CD4-positive, alpha-beta T cell (primary cell): ENCODE measurements around the gene FMN1. TPM values are rescaled to one million over a fixed set of nuclear protein-coding genes. Genes with fewer than 3 reads are reported as not detected.

Experiments
- ATAC-seq: fragments of 200-7000 bp; cut with Tn5 transposase; one replicate; pipeline ENCODE4 v1.10.0; 2022; ENCODE audit warnings: mild to moderate bottlenecking; ENCODE audit not compliant: poor library complexity
- CTCF ChIA-PET: fragments of 350-600 bp; sonication (Branson Sonifier 250); formaldehyde crosslinking; loops from one replicate; lab custom pipeline; 2021; ENCODE audit warnings: antibody characterized with exemption, inconsistent platforms; lab: Charles Lee
- POLR2A ChIA-PET: fragments of 350-600 bp; sonication (Branson Sonifier 250); formaldehyde crosslinking; loops from one replicate; lab custom pipeline; 2021; ENCODE audit warnings: antibody characterized with exemption, inconsistent platforms; lab: Charles Lee
- DNase-seq, 14 experiments: peaks; one replicate each; pipeline ENCODE4 v3.0.0-alpha.2; 2013 to 2020; ENCODE audit warnings: mixed read lengths in 2 of 14
- H3K27ac ChIP-seq, 2 donors: one replicate each; pipeline versions ENCODE4 v1.5.1 to v1.7.0; 2013; ENCODE audit warnings: low read length in 2 of 2, low read depth in 1 of 2, mild to moderate bottlenecking in 1 of 2
- H3K27me3 ChIP-seq, 2 experiments: 1 replicate in 1 of 2; 2 replicates in 1 of 2; pipeline versions ENCODE4 v1.6.1 to v1.7.0; 2013; ENCODE audit warnings: low read length in 2 of 2, control low read depth in 1 of 2, mild to moderate bottlenecking in 1 of 2, moderate library complexity in 1 of 2; ENCODE audit not compliant: insufficient read depth in 2 of 2, control insufficient read depth in 1 of 2
- H3K36me3 ChIP-seq: one replicate; pipeline ENCODE4 v1.6.1; 2013; ENCODE audit warnings: low read length, control low read depth; ENCODE audit not compliant: insufficient read depth
- H3K4me1 ChIP-seq: one replicate; pipeline ENCODE4 v1.6.1; 2013; ENCODE audit warnings: low read length, control low read depth; ENCODE audit not compliant: insufficient read depth
- H3K4me3 ChIP-seq: one replicate; pipeline ENCODE4 v1.5.1; 2013; ENCODE audit warnings: mild to moderate bottlenecking, low read length, moderate library complexity
- H3K9me3 ChIP-seq, 2 experiments: 1 replicate in 1 of 2; 2 replicates in 1 of 2; pipeline versions ENCODE4 v1.6.1 to v1.7.0; 2013; ENCODE audit warnings: low read length in 2 of 2, mild to moderate bottlenecking in 2 of 2, control low read depth in 1 of 2, moderate library complexity in 1 of 2; ENCODE audit not compliant: control insufficient read depth in 1 of 2, insufficient read depth in 1 of 2
- H3K27ac Mint-ChIP-seq: one replicate; pipeline ENCODE4 v1.8.0; 2020; ENCODE audit warnings: mixed read lengths
- H3K27me3 Mint-ChIP-seq: one replicate; pipeline ENCODE4 v1.8.0; 2021; ENCODE audit warnings: mixed read lengths
- H3K36me3 Mint-ChIP-seq: one replicate; pipeline ENCODE4 v1.8.0; 2021; ENCODE audit warnings: low read depth, mixed read lengths
- H3K4me1 Mint-ChIP-seq: one replicate; pipeline ENCODE4 v1.8.0; 2021; ENCODE audit warnings: low read depth, mixed read lengths
- H3K4me3 Mint-ChIP-seq: one replicate; pipeline ENCODE4 v1.8.0; 2020; ENCODE audit warnings: mild to moderate bottlenecking, mixed read lengths
- H3K9me3 Mint-ChIP-seq: one replicate; pipeline ENCODE4 v1.8.0; 2020; ENCODE audit warnings: mixed read lengths
- CTCF ChIP-seq: fragments of 200-600 bp; IDR thresholded peaks from one replicate; pipeline ENCODE4 v1.8.0; 2022; ENCODE audit warnings: antibody characterized with exemption, mild to moderate bottlenecking
- intact Hi-C, 2 experiments: fragments of 100-400 bp; cut with DNase I in 1 of 2; cut with micrococcal nuclease in 1 of 2; formaldehyde crosslinking; loops; one replicate each; pipeline versions ENCODE4 v1.15.1 to v1.9.0; 2023 to 2025; cut with DNase I, micrococcal nuclease
- total RNA-seq, 174 experiments: library from RNA in 2 of 174; stranded (reverse) in 2 of 174; gene quantifications; one replicate each; pipeline ENCODE4 v1.2.3 and lab custom pipeline; 2021 to 2026

The FMN1 gene
- total RNA-seq, 2 experiments from 2014 or later: 0.39 to 0.55 TPM

- DNase-seq (no peak), ATAC-seq (no peak)
- intact Hi-C loops: no loop called here
- Histone ChIP-seq H3K9me3 (no peaks in the 10 kb centered on the region), H3K36me3 (no peaks in the 10 kb centered on the region), H3K27ac (no peak overlapping the region), H3K4me1 (no peaks in the 10 kb centered on the region), H3K27me3 (no peaks in the 10 kb centered on the region), H3K4me3 (no peak overlapping the region)
- Mint-ChIP-seq H3K4me1 (no peaks in the 10 kb centered on the region), H3K4me3 (no peak overlapping the region), H3K27ac (no peak overlapping the region), H3K36me3 (no peaks in the 10 kb centered on the region), H3K9me3 (no peaks in the 10 kb centered on the region), H3K27me3 (peaks cover 4% of the 10 kb centered on the region)
- TF ChIP-seq CTCF: no peak
- POLR2A ChIA-PET: no interaction called here
- CTCF ChIA-PET: no interaction called here
Measured at GRCh38 chr15:32799936-32800535, 394.5 kb downstream of the FMN1 start.

- ChIA-PET CTCF (no interaction called here), POLR2A (no interaction called here)
- intact Hi-C loops: no loop called here
- no peak overlapping the region for H3K27ac Mint-ChIP-seq
- DNase-seq (no peak), ATAC-seq (no peak)
- Histone ChIP-seq H3K27ac (no peak overlapping the region), H3K4me1 (no peaks in the 10 kb centered on the region), H3K9me3 (no peaks in the 10 kb centered on the region), H3K4me3 (no peak overlapping the region), H3K36me3 (no peaks in the 10 kb centered on the region), H3K27me3 (no peaks in the 10 kb centered on the region)
- H3K4me3 Mint-ChIP-seq: no peak overlapping the region
- H3K36me3 Mint-ChIP-seq: no peaks in the 10 kb centered on the region
- no peak for TF ChIP-seq CTCF
- no peaks in the 10 kb centered on the region for H3K4me1 Mint-ChIP-seq
- peaks cover 4% of the 10 kb centered on the region for H3K27me3 Mint-ChIP-seq
- no peaks in the 10 kb centered on the region for H3K9me3 Mint-ChIP-seq
Measured at GRCh38 chr15:32796856-32797255, 397.7 kb downstream of the FMN1 start.

- Mint-ChIP-seq H3K36me3 (no peaks in the 10 kb centered on the region), H3K27ac (no peak overlapping the region), H3K27me3 (no peaks in the 10 kb centered on the region), H3K4me3 (no peak overlapping the region), H3K9me3 (no peaks in the 10 kb centered on the region), H3K4me1 (no peaks in the 10 kb centered on the region)
- POLR2A ChIA-PET: no interaction called here
- no peak overlapping the region for H3K27ac ChIP-seq
- ATAC-seq (no peak), DNase-seq (no peak)
- H3K4me3 ChIP-seq: no peak overlapping the region
- intact Hi-C loops: no loop called here
- CTCF ChIA-PET: no interaction called here
- TF ChIP-seq CTCF: no peak
- no peaks in the 10 kb centered on the region for H3K4me1 ChIP-seq
- no peaks in the 10 kb centered on the region for H3K27me3 ChIP-seq
- H3K9me3 ChIP-seq: no peaks in the 10 kb centered on the region
- no peaks in the 10 kb centered on the region for H3K36me3 ChIP-seq
Measured at GRCh38 chr15:32794973-32795372, 399.5 kb downstream of the FMN1 start.
